GM12872 (cell line): Measurements from ENCODE around the gene GATA5.
A peak's percentile ranks its signal among the peaks of the same experiment; 100 is the strongest.

Source experiments
- CTCF ChIP-seq: IDR thresholded peaks from 3 replicates; pipeline ENCODE4 v1.5.1; 2011; ENCODE audit warnings: low read depth, mild to moderate bottlenecking, low read length, moderate library complexity; ENCODE audit not compliant: insufficient read depth

Gene GATA5

GRCh38 chr20:62454904-62455636 lies 20.7 kb downstream of the GATA5 start:
- TF ChIP-seq CTCF, result no peak

GRCh38 chr20:62453186-62453808 lies 22.5 kb downstream of the GATA5 start:
- TF ChIP-seq CTCF, result no peak

GRCh38 chr20:62452475-62453095 lies 23.2 kb downstream of the GATA5 start:
- no peak for TF ChIP-seq CTCF

- TF ChIP-seq CTCF, result no peak
Measured at GRCh38 chr20:62451970-62452369, 23.8 kb downstream of the GATA5 start.

GRCh38 chr20:62451156-62451767 lies 24.5 kb downstream of the GATA5 start:
- TF ChIP-seq CTCF, result no peak

- 0 out of 3 replicates have a peak, but pooled peaks have one; percentile 12 for TF ChIP-seq CTCF
Measured at GRCh38 chr20:62449951-62450691, 25.7 kb downstream of the GATA5 start.
